CD8-positive, alpha-beta memory T cell (primary cell): Measurements from ENCODE around the gene RNASE4. TPM values are rescaled to one million over a fixed set of nuclear protein-coding genes. Genes with fewer than 3 reads are reported as not detected.
"Not testable (repeated sequence)": the region's sequence is repeated elsewhere in the genome, so short reads cannot be mapped to it uniquely, and the experiment has no call there.

Experiments
- CTCF ChIA-PET: fragments of 350-600 bp; sonication (Branson Sonifier 250); formaldehyde crosslinking; loops from one replicate; lab custom pipeline; 2021; ENCODE audit warnings: antibody characterized with exemption; lab: Charles Lee
- POLR2A ChIA-PET: fragments of 350-600 bp; sonication (Branson Sonifier 250); formaldehyde crosslinking; loops from one replicate; lab custom pipeline; 2021; ENCODE audit warnings: antibody characterized with exemption; lab: Charles Lee
- DNase-seq, 5 donors: peaks; one replicate each; pipeline versions ENCODE4 v3.0.0 to v3.0.0-alpha.2; 2020 to 2022; ENCODE audit warnings: mixed read lengths in 1 of 5
- H3K27ac ChIP-seq: one replicate; pipeline ENCODE4 v1.7.0; 2013; ENCODE audit warnings: low read depth, mild to moderate bottlenecking, low read length, moderate library complexity
- H3K27me3 ChIP-seq: 2 replicates; pipeline ENCODE4 v1.7.0; 2013; ENCODE audit warnings: low read length, mild to moderate bottlenecking; ENCODE audit not compliant: insufficient read depth, poor library complexity, severe bottlenecking
- H3K36me3 ChIP-seq: 2 replicates; pipeline ENCODE4 v1.7.0; 2013; ENCODE audit warnings: mild to moderate bottlenecking, low read length, moderate library complexity; ENCODE audit not compliant: insufficient read depth
- H3K4me1 ChIP-seq: 2 replicates; pipeline ENCODE4 v1.7.0; 2013; ENCODE audit warnings: mild to moderate bottlenecking, low read length, moderate library complexity; ENCODE audit not compliant: insufficient read depth
- H3K4me3 ChIP-seq: 2 replicates; pipeline ENCODE4 v1.7.0; 2013; ENCODE audit warnings: mild to moderate bottlenecking, low read length
- H3K9me3 ChIP-seq: 2 replicates; pipeline ENCODE4 v1.7.0; 2013; ENCODE audit warnings: mild to moderate bottlenecking, low read length
- H3K27ac Mint-ChIP-seq, 8 donors: one replicate each; pipeline ENCODE4 v1.8.0; 2020 to 2021; ENCODE audit warnings: mixed read lengths in 8 of 8, mild to moderate bottlenecking in 6 of 8, inconsistent platforms in 3 of 8, moderate library complexity in 3 of 8
- H3K27me3 Mint-ChIP-seq, 2 donors: one replicate each; pipeline ENCODE4 v1.8.0; 2020 to 2021; ENCODE audit warnings: mixed read lengths in 2 of 2, mild to moderate bottlenecking in 1 of 2, moderate library complexity in 1 of 2
- H3K36me3 Mint-ChIP-seq, 3 donors: one replicate each; pipeline ENCODE4 v1.8.0; 2020 to 2021; ENCODE audit warnings: mixed read lengths in 3 of 3, inconsistent platforms in 1 of 3, mild to moderate bottlenecking in 1 of 3
- H3K4me1 Mint-ChIP-seq, 3 donors: one replicate each; pipeline ENCODE4 v1.8.0; 2020 to 2021; ENCODE audit warnings: mixed read lengths in 3 of 3, inconsistent platforms in 1 of 3, mild to moderate bottlenecking in 1 of 3
- H3K4me3 Mint-ChIP-seq, 7 donors: one replicate each; pipeline ENCODE4 v1.8.0; 2020 to 2021; ENCODE audit warnings: mixed read lengths in 7 of 7, mild to moderate bottlenecking in 6 of 7, moderate library complexity in 4 of 7, inconsistent platforms in 2 of 7
- H3K9me3 Mint-ChIP-seq, 5 donors: one replicate each; pipeline ENCODE4 v1.8.0; 2020 to 2022; ENCODE audit warnings: mixed read lengths in 5 of 5, mild to moderate bottlenecking in 3 of 5, moderate library complexity in 2 of 5, inconsistent platforms in 1 of 5
- polyA plus RNA-seq: library from polyadenylated mRNA; unstranded; fragments of 300-500 nt; fragmentation: Illumina TruSeq; gene quantifications from one replicate; pipeline ENCODE4 v1.2.3, GENCODE V29; 2021
- total RNA-seq, 2 experiments: library from RNA; stranded (reverse); gene quantifications; one replicate each; pipeline ENCODE4 v1.2.3, GENCODE V29; 2021

Gene RNASE4
- total and polyA plus RNA-seq, 3 experiments from 2014 or later, result 0.57 to 2.3 TPM; not detected in 1

GRCh38 chr14:20692116-20692751, 7.9 kb downstream of the RNASE4 start:
- Mint-ChIP-seq H3K36me3 (no peaks in the 10 kb centered on the region), H3K27ac (no peak overlapping the region), H3K27me3 (peaks cover 7 to 8% of the 10 kb centered on the region in 2 donors), H3K9me3 (no peaks in the 10 kb centered on the region), H3K4me3 (no peak overlapping the region), H3K4me1 (peaks cover 4 to 6% (median 5%) of the 10 kb centered on the region in 3 donors)
- no peak overlapping the region for H3K4me3 ChIP-seq
- no peaks in the 10 kb centered on the region for H3K36me3 ChIP-seq
- no peak for DNase-seq
- no peaks in the 10 kb centered on the region for H3K9me3 ChIP-seq
- ChIA-PET CTCF (interaction anchor here (1.3 to 5.0 kb wide), 8 partner anchors 11 to 279 kb away, joined by 3 to 76 read pairs (median 8); no protein-coding TSS in a partner anchor), POLR2A (no interaction called here)
- H3K27me3 ChIP-seq, result no peaks in the 10 kb centered on the region
- no peaks in the 10 kb centered on the region for H3K4me1 ChIP-seq
- H3K27ac ChIP-seq, result no peak overlapping the region

- no peaks in the 10 kb centered on the region for H3K27me3 ChIP-seq
- POLR2A ChIA-PET, result interaction anchor here (0.7 kb wide), 1 partner anchor 42 kb away, joined by 3 read pairs; no protein-coding TSS in a partner anchor
- H3K9me3 ChIP-seq, result no peaks in the 10 kb centered on the region
- no peak overlapping the region for H3K4me3 Mint-ChIP-seq
- H3K4me1 Mint-ChIP-seq, result no peaks in the 10 kb centered on the region
- H3K27me3 Mint-ChIP-seq, result peaks cover 7 to 11% of the 10 kb centered on the region in 2 donors
- no peaks in the 10 kb centered on the region for H3K36me3 Mint-ChIP-seq
- no peak for DNase-seq
- H3K36me3 ChIP-seq, result no peaks in the 10 kb centered on the region
- H3K27ac Mint-ChIP-seq, result no peak overlapping the region
- CTCF ChIA-PET, result interaction anchor here (0.7 to 2.9 kb wide), 12 partner anchors 21 to 370 kb away, joined by 3 to 12 read pairs (median 6); no protein-coding TSS in a partner anchor
- no peak overlapping the region for H3K4me3 ChIP-seq
- H3K9me3 Mint-ChIP-seq, result no peaks in the 10 kb centered on the region
- no peak overlapping the region for H3K27ac ChIP-seq
- no peaks in the 10 kb centered on the region for H3K4me1 ChIP-seq
These were observed 12.4 kb downstream of the RNASE4 start for GRCh38 chr14:20696764-20697163.

- Mint-ChIP-seq H3K27ac (no peak overlapping the region), H3K27me3 (peaks cover 5 to 9% of the 10 kb centered on the region in 2 donors), H3K4me1 (no peaks in the 10 kb centered on the region), H3K4me3 (no peak overlapping the region), H3K9me3 (no peaks in the 10 kb centered on the region), H3K36me3 (no peaks in the 10 kb centered on the region)
- H3K27ac ChIP-seq, result no peak overlapping the region
- ChIA-PET POLR2A (no interaction called here), CTCF (interaction anchor here (0.9 to 2.9 kb wide), 11 partner anchors 22 to 273 kb away, joined by 3 to 12 read pairs (median 7); no protein-coding TSS in a partner anchor)
- peak; percentile 41 to 68 (median 44) for DNase-seq
- H3K27me3 ChIP-seq, result no peaks in the 10 kb centered on the region
- H3K4me3 ChIP-seq, result no peak overlapping the region
- H3K4me1 ChIP-seq, result no peaks in the 10 kb centered on the region
- no peaks in the 10 kb centered on the region for H3K9me3 ChIP-seq
- H3K36me3 ChIP-seq, result no peaks in the 10 kb centered on the region
These were observed 13.1 kb downstream of the RNASE4 start for GRCh38 chr14:20697273-20698017.

- H3K36me3 Mint-ChIP-seq, result no peaks in the 10 kb centered on the region
- H3K9me3 Mint-ChIP-seq, result no peaks in the 10 kb centered on the region
- H3K4me3 ChIP-seq, result no peak overlapping the region
- H3K27me3 ChIP-seq, result no peaks in the 10 kb centered on the region
- H3K27ac ChIP-seq, result no peak overlapping the region
- no peak overlapping the region for H3K27ac Mint-ChIP-seq
- no peak for DNase-seq
- H3K4me3 Mint-ChIP-seq, result no peak overlapping the region
- no peaks in the 10 kb centered on the region for H3K36me3 ChIP-seq
- POLR2A ChIA-PET, result no interaction called here
- CTCF ChIA-PET, result interaction anchor here (0.8 to 1.9 kb wide), 7 partner anchors 157 to 273 kb away, joined by 3 to 7 read pairs (median 3); no protein-coding TSS in a partner anchor
- H3K27me3 Mint-ChIP-seq, result peaks cover 4 to 7% of the 10 kb centered on the region in 2 donors
- no peaks in the 10 kb centered on the region for H3K9me3 ChIP-seq
- H3K4me1 ChIP-seq, result no peaks in the 10 kb centered on the region
- H3K4me1 Mint-ChIP-seq, result no peaks in the 10 kb centered on the region
These were observed 13.6 kb downstream of the RNASE4 start for GRCh38 chr14:20698018-20698329.

GRCh38 chr14:20698934-20699333, 14.6 kb downstream of the RNASE4 start:
- peaks cover 0 to 3% of the 10 kb centered on the region in 2 donors for H3K27me3 Mint-ChIP-seq

DNA sequence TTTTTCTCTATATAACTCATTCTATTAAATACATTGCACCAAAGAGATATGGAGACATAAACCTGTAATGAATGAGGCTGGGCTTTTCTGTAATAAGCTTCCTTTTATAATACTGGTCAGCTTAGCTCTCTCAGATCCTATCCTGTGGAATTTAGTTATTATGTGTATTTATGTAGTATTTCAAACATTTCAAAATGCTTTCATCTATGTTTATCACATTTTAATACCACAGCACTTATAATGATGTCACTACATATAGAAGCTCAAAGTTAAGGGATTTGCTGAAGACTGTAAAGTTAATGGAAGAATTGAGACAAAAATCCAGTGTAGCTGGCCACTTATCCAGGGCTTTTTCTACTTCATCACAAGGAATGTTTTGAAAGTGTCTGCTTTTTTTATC, 15.6 kb downstream of the RNASE4 start:
- DNase-seq, result no peak
- no peaks in the 10 kb centered on the region for H3K36me3 ChIP-seq

More at GRCh38 chr14:20698934-20699333, 14.6 kb downstream of the RNASE4 start:
- ChIA-PET POLR2A (no interaction called here), CTCF (interaction anchor here (0.8 to 1.9 kb wide), 7 partner anchors 156 to 272 kb away, joined by 3 to 7 read pairs (median 3); no protein-coding TSS in a partner anchor)
- Histone ChIP-seq H3K4me1 (no peaks in the 10 kb centered on the region), H3K27ac (no peak overlapping the region), H3K9me3 (no peaks in the 10 kb centered on the region), H3K36me3 (no peaks in the 10 kb centered on the region), H3K27me3 (no peaks in the 10 kb centered on the region), H3K4me3 (no peak overlapping the region)
- no peaks in the 10 kb centered on the region for H3K4me1 Mint-ChIP-seq
- no peak overlapping the region for H3K4me3 Mint-ChIP-seq
- H3K36me3 Mint-ChIP-seq, result no peaks in the 10 kb centered on the region
- DNase-seq, result no peak
- H3K27ac Mint-ChIP-seq, result peak overlapping the region in 1 of 8 donors; percentile 12
- H3K9me3 Mint-ChIP-seq, result no peaks in the 10 kb centered on the region

GRCh38 chr14:20700965-20701364, 16.6 kb downstream of the RNASE4 start:
- H3K4me1 Mint-ChIP-seq, H3K27me3 Mint-ChIP-seq, H3K27ac Mint-ChIP-seq, H3K27me3 ChIP-seq, DNase-seq, H3K9me3 ChIP-seq, H3K4me1 ChIP-seq, H3K4me3 ChIP-seq, POLR2A ChIA-PET, H3K4me3 Mint-ChIP-seq, H3K36me3 Mint-ChIP-seq, H3K9me3 Mint-ChIP-seq, H3K36me3 ChIP-seq, H3K27ac ChIP-seq: not testable (repeated sequence)
- CTCF ChIA-PET, result interaction anchor here (0.6 to 2.6 kb wide), 5 partner anchors 10 to 270 kb away, joined by 3 to 10 read pairs (median 4); no protein-coding TSS in a partner anchor

More for the DNA sequence above, 15.6 kb downstream of the RNASE4 start:
- ChIA-PET CTCF (interaction anchor here (1.3 to 2.6 kb wide), 5 partner anchors 9 to 271 kb away, joined by 4 to 10 read pairs (median 5); no protein-coding TSS in a partner anchor), POLR2A (no interaction called here)
- Mint-ChIP-seq H3K4me1 (no peaks in the 10 kb centered on the region), H3K36me3 (no peaks in the 10 kb centered on the region), H3K9me3 (no peaks in the 10 kb centered on the region), H3K27ac (no peak overlapping the region), H3K27me3 (peaks cover 0 to 3% of the 10 kb centered on the region in 2 donors), H3K4me3 (no peak overlapping the region)
- Histone ChIP-seq H3K9me3 (no peaks in the 10 kb centered on the region), H3K4me1 (no peaks in the 10 kb centered on the region), H3K27ac (no peak overlapping the region), H3K27me3 (no peaks in the 10 kb centered on the region), H3K4me3 (no peak overlapping the region)
